T-helper 2 cell (primary cell): ENCODE measurements around the gene LRRC74B.
"Not testable (repeated sequence)": the region's sequence is repeated elsewhere in the genome, so short reads cannot be mapped to it uniquely, and the experiment has no call there.

ENCODE experiments used
- DNase-seq, 5 experiments: peaks; one replicate each; pipeline versions ENCODE4 v3.0.0 to v3.0.0-alpha.2; 2012 to 2022

Gene LRRC74B

GRCh38 chr22:21077884-21078508 is 32.2 kb downstream of the LRRC74B start:
- DNase-seq, result no peak

GRCh38 chr22:21078916-21079315 is 33.2 kb downstream of the LRRC74B start:
- no peak for DNase-seq

GRCh38 chr22:21079493-21079892 is 33.7 kb downstream of the LRRC74B start:
- no peak for DNase-seq

- DNase-seq, result no peak
Observed at GRCh38 chr22:21080435-21081137, 34.8 kb downstream of the LRRC74B start.

GRCh38 chr22:21082248-21082647 is 36.5 kb downstream of the LRRC74B start:
- DNase-seq, result no peak

- DNase-seq, result no peak
Observed at GRCh38 chr22:21087119-21087518, 41.4 kb downstream of the LRRC74B start.

- DNase-seq, result not testable (repeated sequence)
Observed at GRCh38 chr22:21087926-21088325, 42.2 kb downstream of the LRRC74B start.

GRCh38 chr22:21091220-21091619 is 45.5 kb downstream of the LRRC74B start:
- DNase-seq, result not testable (repeated sequence)

- no peak for DNase-seq
Observed at GRCh38 chr22:21092797-21093554, 47.2 kb downstream of the LRRC74B start.

GRCh38 chr22:21093555-21094137 is 47.9 kb downstream of the LRRC74B start:
- DNase-seq, result not testable (repeated sequence)

GRCh38 chr22:21094911-21095772 is 49.4 kb downstream of the LRRC74B start:
- no peak for DNase-seq

GRCh38 chr22:21095773-21096107 is 50.0 kb downstream of the LRRC74B start:
- DNase-seq, result no peak

GRCh38 chr22:21096878-21097277 is 51.1 kb downstream of the LRRC74B start:
- DNase-seq, result not testable (repeated sequence)

- peak in 1 of 5 experiments; percentile 8 for DNase-seq
Observed at GRCh38 chr22:21098099-21098671, 52.4 kb downstream of the LRRC74B start.

- DNase-seq, result no peak
Observed at GRCh38 chr22:21099578-21099977, 53.8 kb downstream of the LRRC74B start.

GRCh38 chr22:21100149-21101032 is 54.6 kb downstream of the LRRC74B start:
- DNase-seq, result no peak

GRCh38 chr22:21101877-21102638 is 56.3 kb downstream of the LRRC74B start:
- no peak for DNase-seq

- DNase-seq, result peak; percentile 40 to 73 (median 56)
Observed at GRCh38 chr22:21102659-21103267, 57.0 kb downstream of the LRRC74B start.

- no peak for DNase-seq
Observed at GRCh38 chr22:21103633-21104032, 57.9 kb downstream of the LRRC74B start.
